MM.1S (cell line): ENCODE measurements around the gene HDAC9.

Source experiments
- EZH2 ChIP-seq: fragments of 300-600 bp; sonication (generic); optimal IDR thresholded peaks from 2 replicates; pipeline ENCODE3; 2017; ENCODE audit warnings: low read depth, mild to moderate bottlenecking, antibody characterized with exemption, low read length, mixed read lengths
- EZH2phosphoT487 ChIP-seq: fragments of 300-600 bp; sonication (generic); IDR thresholded peaks from 2 replicates; pipeline ENCODE4 v1.6.1; 2018; ENCODE audit warnings: antibody characterized with exemption, low read length

DNA sequence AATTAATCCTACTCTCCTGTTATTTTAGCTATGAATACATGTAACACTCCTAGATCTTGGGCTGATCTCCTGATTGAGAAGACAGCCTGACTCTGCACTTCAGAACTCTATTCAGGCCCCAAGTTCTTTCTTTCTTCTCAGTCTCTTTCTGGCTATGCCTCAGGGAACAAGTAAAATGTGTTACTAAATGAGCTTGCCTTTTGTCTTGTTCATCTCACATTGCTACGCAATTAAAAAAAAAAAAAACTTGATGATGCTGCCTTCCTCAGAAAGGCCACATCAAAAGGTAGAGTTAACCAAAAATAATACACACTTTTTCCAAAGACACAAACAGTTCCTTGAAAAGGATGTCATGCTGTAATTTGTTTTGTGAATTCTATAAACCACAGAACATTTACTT is 363.8 kb downstream of the HDAC9 start:
- TF ChIP-seq EZH2, result no peak
- TF ChIP-seq EZH2phosphoT487, result no peak
